Breast epithelium (tissue), 3 donors: ENCODE data around the gene PKIB.

Experiments used
- CTCF ChIP-seq, 3 donors: fragments of 450-650 bp; IDR thresholded peaks; one replicate each; pipeline ENCODE4 v1.5.1; 2016 to 2017; ENCODE audit warnings: antibody characterized with exemption in 3 of 3, mild to moderate bottlenecking in 3 of 3, moderate library complexity in 3 of 3
- POLR2A ChIP-seq: fragments of 450-650 bp; IDR thresholded peaks from one replicate; pipeline ENCODE4 v1.6.1; 2016; ENCODE audit warnings: antibody characterized with exemption, mild to moderate bottlenecking, moderate library complexity
- POLR2AphosphoS5 ChIP-seq, 3 donors: sonication (generic); formaldehyde crosslinking; IDR thresholded peaks; one replicate each; pipeline ENCODE4 v1.6.1; 2017; ENCODE audit warnings: antibody characterized with exemption in 3 of 3

- TF ChIP-seq CTCF (IDR thresholded peaks at IDR 0.05) (no peak), POLR2AphosphoS5 (IDR thresholded peaks at IDR 0.05) (no peak), POLR2A (no peak)
Measured at GRCh38 chr6:122683989-122684651, 73.9 kb downstream of the PKIB start.
